NCI-H510A treated with DMSO at 0.1 percent for 48 hours (cell line): ENCODE measurements around the gene EFNB2.
A peak's percentile ranks its signal among the peaks of the same experiment; 100 is the strongest.

Experiments
- DNase-seq: peaks from one replicate; lab custom pipeline; 2025; lab: John Stamatoyannopoulos, UW

EFNB2 gene

GRCh38 chr13:106500445-106500844 lies 35.0 kb downstream of the EFNB2 start:
- no peak for DNase-seq

GRCh38 chr13:106499896-106500295 lies 35.6 kb downstream of the EFNB2 start:
- DNase-seq, result peak; percentile 42

- no peak for DNase-seq
These were observed 36.3 kb downstream of the EFNB2 start for GRCh38 chr13:106499113-106499512.

GRCh38 chr13:106498571-106498970 lies 36.9 kb downstream of the EFNB2 start:
- DNase-seq, result no peak

- DNase-seq, result no peak
These were observed 37.3 kb downstream of the EFNB2 start for GRCh38 chr13:106498158-106498557.

- no peak for DNase-seq
These were observed 38.4 kb downstream of the EFNB2 start for GRCh38 chr13:106497079-106497478.

GRCh38 chr13:106496072-106496997 lies 39.1 kb downstream of the EFNB2 start:
- DNase-seq, result peak; percentile 76

- no peak for DNase-seq
These were observed 40.5 kb downstream of the EFNB2 start for GRCh38 chr13:106494936-106495335.

- no peak for DNase-seq
These were observed 41.0 kb downstream of the EFNB2 start for GRCh38 chr13:106494506-106494905.

- no peak for DNase-seq
These were observed 41.8 kb downstream of the EFNB2 start for GRCh38 chr13:106493533-106494220.

- no peak for DNase-seq
These were observed 42.6 kb downstream of the EFNB2 start for GRCh38 chr13:106492588-106493475.

- no peak for DNase-seq
These were observed 43.4 kb downstream of the EFNB2 start for GRCh38 chr13:106491928-106492587.

- no peak for DNase-seq
These were observed 44.0 kb downstream of the EFNB2 start for GRCh38 chr13:106491463-106491862.

- no peak for DNase-seq
These were observed 44.7 kb downstream of the EFNB2 start for GRCh38 chr13:106490569-106491321.

GRCh38 chr13:106489849-106490568 lies 45.5 kb downstream of the EFNB2 start:
- no peak for DNase-seq

- DNase-seq, result no peak
These were observed 46.8 kb downstream of the EFNB2 start for GRCh38 chr13:106488686-106489085.

GRCh38 chr13:106488076-106488475 lies 47.4 kb downstream of the EFNB2 start:
- no peak for DNase-seq

GRCh38 chr13:106487129-106487528 lies 48.3 kb downstream of the EFNB2 start:
- DNase-seq, result no peak

- no peak for DNase-seq
These were observed 49.2 kb downstream of the EFNB2 start for GRCh38 chr13:106486287-106486686.

- DNase-seq, result no peak
These were observed 50.8 kb downstream of the EFNB2 start for GRCh38 chr13:106484537-106485193.
